Sigmoid colon (tissue), 7 donors: ENCODE data around the gene LRRFIP2. TPM values are rescaled to one million over a fixed set of nuclear protein-coding genes. Genes with fewer than 3 reads are reported as not detected.

Source experiments
- DNase-seq: peaks from one replicate; pipeline ENCODE4 v3.0.0-alpha.2; 2019
- H3K27ac ChIP-seq, 4 donors: fragments of 200-600 bp; sonication (generic); one replicate each; pipeline ENCODE4 v1.5.1; 2016 to 2019; ENCODE audit warnings: mild to moderate bottlenecking in 1 of 4
- H3K27me3 ChIP-seq, 3 donors: fragments of 200-600 bp; sonication (generic); one replicate each; pipeline ENCODE4 v1.5.1; 2019; ENCODE audit warnings: mild to moderate bottlenecking in 1 of 3
- H3K36me3 ChIP-seq, 4 donors: fragments of 200-600 bp; sonication (generic); one replicate each; pipeline ENCODE4 v1.5.1; 2016 to 2019
- H3K4me1 ChIP-seq, 4 donors: fragments of 200-600 bp; sonication (generic); one replicate each; pipeline ENCODE4 v1.5.1; 2017 to 2019
- H3K4me3 ChIP-seq, 4 donors: fragments of 200-600 bp; sonication (generic); one replicate each; pipeline ENCODE4 v1.5.1; 2017 to 2019; ENCODE audit warnings: mild to moderate bottlenecking in 2 of 4, moderate library complexity in 1 of 4
- H3K9me3 ChIP-seq, 4 donors: fragments of 200-600 bp in 3 of 4; sonication (generic) in 3 of 4; one replicate each; pipeline versions ENCODE4 v1.5.1 to v1.6.1; 2013 to 2019
- EP300 ChIP-seq, 4 donors: sonication (generic); formaldehyde crosslinking; IDR thresholded peaks; one replicate each; pipeline ENCODE4 v1.6.1; 2017; ENCODE audit warnings: antibody characterized with exemption in 4 of 4
- POLR2A ChIP-seq, 2 donors: fragments of 450-650 bp; IDR thresholded peaks; one replicate each; pipeline ENCODE4 v1.6.1; 2016; ENCODE audit warnings: antibody characterized with exemption in 2 of 2, mild to moderate bottlenecking in 2 of 2, moderate library complexity in 2 of 2
- POLR2AphosphoS5 ChIP-seq, 4 donors: sonication (generic); formaldehyde crosslinking; IDR thresholded peaks; one replicate each; pipeline ENCODE4 v1.6.1; 2017; ENCODE audit warnings: antibody characterized with exemption in 4 of 4
- WGBS, 2 donors: extraction: QIAGEN DNeasy Blood & Tissue Kit; methylation state at CpG; one replicate each; pipeline ENCODE4 v1.1.7; 2013; 5-methylcytosine and 5-hydroxymethylcytosine counted together
- intact Hi-C: fragments of 100-400 bp; cut with DNase I; formaldehyde crosslinking; loops from one replicate; pipeline ENCODE4 v1.15.1; 2023
- polyA plus RNA-seq, 3 donors: library from polyadenylated mRNA; stranded (reverse); fragments of 200-250 nt; gene quantifications; one replicate each; pipeline ENCODE4 v1.2.3, GENCODE V29; 2013
- total RNA-seq, 4 donors: library from RNA; depleted of rRNA; stranded (reverse); fragments of >200 nt; gene quantifications; one replicate each; pipeline ENCODE4 v1.1.0, GENCODE V29; 2016
- TF ChIP-seq, protein P1 (sequence below), 4 experiments: fragments of 450-650 bp in 3 of 4; fragments of 200-600 bp in 1 of 4; IDR thresholded peaks; one replicate each; pipeline ENCODE4 v1.5.1; 2016 to 2019; ENCODE audit warnings: antibody characterized with exemption in 4 of 4, mild to moderate bottlenecking in 3 of 4, moderate library complexity in 2 of 4
- donor health status: healthy with polysubstance abuse.
- donor health status: Bipolar disorder and iron deficiency.
- donor health status: healthy.

The LRRFIP2 gene
- total and polyA plus RNA-seq, 7 donors = 47.2 to 91.8 (median 60.1) TPM

GRCh38 chr3:37171144-37171543, 3.2 kb downstream of the LRRFIP2 start:
- no peaks in the 10 kb centered on the region for H3K27me3 ChIP-seq
- H3K4me3 ChIP-seq = no peak overlapping the region
- 21 to 46% methylated on average over 4 of the region's 4 CpGs for WGBS, 2 donors
- intact Hi-C loops = no loop called here
- DNase-seq = no peak
- TF ChIP-seq, protein P1, sequence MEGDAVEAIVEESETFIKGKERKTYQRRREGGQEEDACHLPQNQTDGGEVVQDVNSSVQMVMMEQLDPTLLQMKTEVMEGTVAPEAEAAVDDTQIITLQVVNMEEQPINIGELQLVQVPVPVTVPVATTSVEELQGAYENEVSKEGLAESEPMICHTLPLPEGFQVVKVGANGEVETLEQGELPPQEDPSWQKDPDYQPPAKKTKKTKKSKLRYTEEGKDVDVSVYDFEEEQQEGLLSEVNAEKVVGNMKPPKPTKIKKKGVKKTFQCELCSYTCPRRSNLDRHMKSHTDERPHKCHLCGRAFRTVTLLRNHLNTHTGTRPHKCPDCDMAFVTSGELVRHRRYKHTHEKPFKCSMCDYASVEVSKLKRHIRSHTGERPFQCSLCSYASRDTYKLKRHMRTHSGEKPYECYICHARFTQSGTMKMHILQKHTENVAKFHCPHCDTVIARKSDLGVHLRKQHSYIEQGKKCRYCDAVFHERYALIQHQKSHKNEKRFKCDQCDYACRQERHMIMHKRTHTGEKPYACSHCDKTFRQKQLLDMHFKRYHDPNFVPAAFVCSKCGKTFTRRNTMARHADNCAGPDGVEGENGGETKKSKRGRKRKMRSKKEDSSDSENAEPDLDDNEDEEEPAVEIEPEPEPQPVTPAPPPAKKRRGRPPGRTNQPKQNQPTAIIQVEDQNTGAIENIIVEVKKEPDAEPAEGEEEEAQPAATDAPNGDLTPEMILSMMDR (IDR thresholded peaks at IDR 0.05) = no peak
- TF ChIP-seq POLR2AphosphoS5 (IDR thresholded peaks at IDR 0.05) (no peak), EP300 (IDR thresholded peaks at IDR 0.05) (no peak), POLR2A (IDR thresholded peaks at IDR 0.05) (no peak)
- H3K4me1 ChIP-seq = peaks cover 0 to 54% (median 32%) of the 10 kb centered on the region in 4 donors
- H3K9me3 ChIP-seq = no peaks in the 10 kb centered on the region
- H3K36me3 ChIP-seq = peaks cover 0 to 9% (median 2%) of the 10 kb centered on the region in 4 donors
- peak overlapping the region in 1 of 4 donors; percentile 16 for H3K27ac ChIP-seq

DNA sequence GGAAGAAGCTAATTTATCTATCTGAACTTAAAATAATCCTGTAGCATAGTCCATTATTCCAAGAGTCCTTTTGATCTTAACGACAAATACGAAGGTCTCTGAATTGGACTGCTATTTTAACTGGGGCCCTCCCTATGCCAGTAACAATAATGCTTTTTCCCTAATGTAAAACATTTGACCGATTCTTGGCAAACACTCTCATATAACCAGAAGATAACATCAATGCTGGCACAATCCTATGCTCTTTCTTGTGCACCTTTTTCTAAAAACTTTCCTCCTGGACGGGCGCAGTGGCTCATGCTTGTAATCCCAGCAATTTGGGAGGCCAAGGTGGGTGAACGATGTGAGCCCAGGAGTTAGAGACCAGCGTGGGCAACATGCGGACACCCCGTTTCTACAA, 3.9 kb downstream of the LRRFIP2 start:
- no peaks in the 10 kb centered on the region for H3K9me3 ChIP-seq
- DNase-seq = no peak
- H3K27me3 ChIP-seq = no peaks in the 10 kb centered on the region
- intact Hi-C loops = no loop called here
- H3K36me3 ChIP-seq = peaks cover 0 to 9% (median 2%) of the 10 kb centered on the region in 4 donors
- WGBS, 2 donors = 32 to 79% methylated on average over 9 of the region's 9 CpGs
- H3K4me3 ChIP-seq = no peak overlapping the region
- H3K4me1 ChIP-seq = peaks cover 0 to 54% (median 32%) of the 10 kb centered on the region in 4 donors
- peak overlapping the region in 3 of 4 donors; percentile 6 to 51 (median 31) for H3K27ac ChIP-seq
- TF ChIP-seq, protein P1 (IDR thresholded peaks at IDR 0.05) = no peak
- TF ChIP-seq EP300 (IDR thresholded peaks at IDR 0.05) (no peak), POLR2AphosphoS5 (IDR thresholded peaks at IDR 0.05) (no peak), POLR2A (IDR thresholded peaks at IDR 0.05) (no peak)

- Histone ChIP-seq H3K36me3 (peaks cover 0 to 9% (median 2%) of the 10 kb centered on the region in 4 donors), H3K9me3 (no peaks in the 10 kb centered on the region), H3K4me1 (peaks cover 0 to 52% (median 31%) of the 10 kb centered on the region in 4 donors), H3K27me3 (no peaks in the 10 kb centered on the region), H3K27ac (peak overlapping the region; percentile 6 to 51 (median 31)), H3K4me3 (no peak overlapping the region)
- DNase-seq = no peak
- TF ChIP-seq POLR2AphosphoS5 (IDR thresholded peaks at IDR 0.05) = no peak
- TF ChIP-seq EP300 (IDR thresholded peaks at IDR 0.05) = no peak
- TF ChIP-seq, protein P1 (IDR thresholded peaks at IDR 0.05) = no peak
- no peak for TF ChIP-seq POLR2A (IDR thresholded peaks at IDR 0.05)
- intact Hi-C loops = no loop called here
- 18 to 58% methylated on average over 1 of the region's 1 CpG for WGBS, 2 donors
Measured at GRCh38 chr3:37170060-37170459, 4.3 kb downstream of the LRRFIP2 start.

- intact Hi-C loops = no loop called here
- 24 to 71% methylated on average over 1 of the region's 1 CpG for WGBS, 2 donors
- peaks cover 0 to 40% (median 22%) of the 10 kb centered on the region in 4 donors for H3K4me1 ChIP-seq
- H3K4me3 ChIP-seq = no peak overlapping the region
- H3K27ac ChIP-seq = no peak overlapping the region
- no peaks in the 10 kb centered on the region for H3K9me3 ChIP-seq
- no peaks in the 10 kb centered on the region for H3K27me3 ChIP-seq
- peaks cover 0 to 9% (median 2%) of the 10 kb centered on the region in 4 donors for H3K36me3 ChIP-seq
- DNase-seq = no peak
- TF ChIP-seq POLR2A (IDR thresholded peaks at IDR 0.05) = no peak
- TF ChIP-seq EP300 (IDR thresholded peaks at IDR 0.05) = no peak
- TF ChIP-seq POLR2AphosphoS5 (IDR thresholded peaks at IDR 0.05) = no peak
- TF ChIP-seq, protein P1 (IDR thresholded peaks at IDR 0.05) = no peak
Measured at GRCh38 chr3:37168896-37169295, 5.5 kb downstream of the LRRFIP2 start.
